Liver (tissue), 9 donors: Measurements from ENCODE around the gene BNC2. TPM values are rescaled to one million over a fixed set of nuclear protein-coding genes. Genes with fewer than 3 reads are reported as not detected.

ENCODE experiments used
- DNase-seq: peaks from one replicate; pipeline ENCODE4 v3.0.0-alpha.2; 2017; ENCODE audit warnings: low spot score
- H3K27ac ChIP-seq, 2 donors: one replicate each; pipeline ENCODE4 v1.7.0; 2013; ENCODE audit warnings: inconsistent platforms in 2 of 2, low read length in 2 of 2, control low read depth in 1 of 2, low read depth in 1 of 2, mild to moderate bottlenecking in 1 of 2
- H3K27me3 ChIP-seq, 4 donors: one replicate each; pipeline versions ENCODE4 v1.6.1 to v1.7.0; 2013; ENCODE audit warnings: low read length in 3 of 4, inconsistent platforms in 1 of 4, mild to moderate bottlenecking in 1 of 4, moderate library complexity in 1 of 4; ENCODE audit not compliant: control insufficient read depth in 4 of 4, insufficient read depth in 4 of 4
- H3K36me3 ChIP-seq, 4 donors: one replicate each; pipeline versions ENCODE4 v1.6.1 to v1.7.0; 2013; ENCODE audit warnings: low read length in 3 of 4, mild to moderate bottlenecking in 3 of 4, low read depth in 1 of 4, moderate library complexity in 1 of 4; ENCODE audit not compliant: control insufficient read depth in 4 of 4, insufficient read depth in 3 of 4
- H3K4me1 ChIP-seq, 4 donors: one replicate each; pipeline versions ENCODE4 v1.6.1 to v1.7.0; 2013; ENCODE audit warnings: low read length in 3 of 4, mild to moderate bottlenecking in 3 of 4, moderate library complexity in 1 of 4; ENCODE audit not compliant: control insufficient read depth in 4 of 4, insufficient read depth in 4 of 4
- H3K4me3 ChIP-seq, 3 donors: one replicate each; pipeline versions ENCODE4 v1.6.1 to v1.7.0; 2013; ENCODE audit warnings: low read length in 3 of 3, control low read depth in 1 of 3, low read depth in 1 of 3, mild to moderate bottlenecking in 1 of 3
- H3K9ac ChIP-seq, 2 donors: one replicate each; pipeline ENCODE4 v1.7.0; 2013; ENCODE audit warnings: low read length in 2 of 2, mild to moderate bottlenecking in 2 of 2, moderate library complexity in 2 of 2, control low read depth in 1 of 2, low read depth in 1 of 2
- H3K9me3 ChIP-seq, 4 donors: one replicate each; pipeline versions ENCODE4 v1.6.1 to v1.7.0; 2013; ENCODE audit warnings: low read length in 3 of 4; ENCODE audit not compliant: control insufficient read depth in 4 of 4
- ATF3 ChIP-seq: IDR thresholded peaks from 2 replicates; pipeline ENCODE4 v1.6.1; 2016; ENCODE audit warnings: antibody characterized with exemption
- EGR1 ChIP-seq, 2 donors: IDR thresholded peaks; 2 replicates each; pipeline ENCODE4 v1.6.1; 2016 to 2018; ENCODE audit warnings: antibody characterized with exemption in 2 of 2, low read depth in 2 of 2
- FOXA1 ChIP-seq: IDR thresholded peaks from 2 replicates; pipeline ENCODE4 v1.6.1; 2016; ENCODE audit warnings: antibody characterized with exemption
- FOXA2 ChIP-seq: IDR thresholded peaks from 2 replicates; pipeline ENCODE4 v1.6.1; 2016; ENCODE audit warnings: antibody characterized with exemption
- GABPA ChIP-seq, 2 donors: IDR thresholded peaks in 1 of 2; conservative IDR thresholded peaks in 1 of 2; 2 replicates each; pipeline ENCODE4 v1.6.1; 2016; ENCODE audit warnings: antibody characterized with exemption in 2 of 2, mild to moderate bottlenecking in 1 of 2, moderate library complexity in 1 of 2
- HNF4A ChIP-seq, 2 donors: conservative IDR thresholded peaks; 2 replicates each; pipeline ENCODE4 v1.6.1; 2016; ENCODE audit warnings: antibody characterized with exemption in 2 of 2, mild to moderate bottlenecking in 2 of 2
- HNF4G ChIP-seq: IDR thresholded peaks from 2 replicates; pipeline ENCODE4 v1.6.1; 2016; ENCODE audit warnings: antibody characterized with exemption
- JUND ChIP-seq, 2 donors: IDR thresholded peaks; 2 replicates each; pipeline ENCODE4 v1.6.1; 2016; ENCODE audit warnings: antibody characterized with exemption in 2 of 2
- NR2F2 ChIP-seq: IDR thresholded peaks from 2 replicates; pipeline ENCODE4 v1.6.1; 2016; ENCODE audit warnings: antibody characterized with exemption
- RAD21 ChIP-seq, 2 donors: IDR thresholded peaks; 2 replicates each; pipeline ENCODE4 v1.6.1; 2016; ENCODE audit warnings: antibody characterized with exemption in 2 of 2, mild to moderate bottlenecking in 2 of 2
- RXRA ChIP-seq, 2 donors: IDR thresholded peaks; 2 replicates each; pipeline ENCODE4 v1.6.1; 2017 to 2018; ENCODE audit warnings: antibody characterized with exemption in 2 of 2, mild to moderate bottlenecking in 1 of 2
- SP1 ChIP-seq: IDR thresholded peaks from 2 replicates; pipeline ENCODE4 v1.6.1; 2018; ENCODE audit warnings: antibody characterized with exemption, mild to moderate bottlenecking
- TAF1 ChIP-seq: conservative IDR thresholded peaks from 2 replicates; pipeline ENCODE4 v1.6.1; 2016; ENCODE audit warnings: antibody characterized with exemption, mild to moderate bottlenecking
- YY1 ChIP-seq: IDR thresholded peaks from 2 replicates; pipeline ENCODE4 v1.6.1; 2016; ENCODE audit warnings: antibody characterized with exemption, mild to moderate bottlenecking
- ZBTB33 ChIP-seq: IDR thresholded peaks from 2 replicates; pipeline ENCODE4 v1.6.1; 2016; ENCODE audit warnings: antibody characterized with exemption
- WGBS: extraction: QIAGEN DNeasy Blood & Tissue Kit; methylation state at CpG from one replicate; pipeline ENCODE4 v1.1.7; 2013; 5-methylcytosine and 5-hydroxymethylcytosine counted together
- polyA plus RNA-seq, 2 donors: library from polyadenylated mRNA; stranded (reverse) in 1 of 2; unstranded in 1 of 2; fragments of 200-250 nt in 1 of 2; fragments of >200 nt in 1 of 2; fragmentation: Nextera tagmentation in 1 of 2; extraction: Ambion mirVana in 1 of 2; gene quantifications; one replicate each; pipeline versions ENCODE4 v1.2.1 to v1.2.3, GENCODE V29; 2013 to 2015
- total RNA-seq, 2 donors: library from RNA; depleted of rRNA; stranded (reverse); fragments of >200 nt; gene quantifications; one replicate each; pipeline ENCODE4 v1.2.3, GENCODE V29; 2014
- TF ChIP-seq, protein P1 (sequence below): fragments of 150-350 bp; IDR thresholded peaks from 2 replicates; pipeline ENCODE4 v1.5.1; 2017; ENCODE audit warnings: improper control_type of control experiment, low read depth, low read length; ENCODE audit not compliant: missing input control
- TF ChIP-seq, protein P2 (sequence below): IDR thresholded peaks from 2 replicates; pipeline ENCODE4 v1.6.1; 2016; ENCODE audit warnings: antibody characterized with exemption
- TF ChIP-seq, protein P3 (sequence below): IDR thresholded peaks from 2 replicates; pipeline ENCODE4 v1.6.1; 2016; ENCODE audit warnings: antibody characterized with exemption, mild to moderate bottlenecking
- donor health status: healthy.
- donor health status: healthy.
- donor health status: healthy.
- donor health status: healthy.
- donor health status: healthy.

The BNC2 gene
- total and polyA plus RNA-seq, 4 donors, result 0.07 to 0.67 (median 0.08) TPM

- TF ChIP-seq RAD21 (IDR thresholded peaks at IDR 0.05) (no peak), HNF4G (no peak), TAF1 (no peak), ZBTB33 (no peak), JUND (IDR thresholded peaks at IDR 0.05) (no peak), NR2F2 (no peak), GABPA (IDR thresholded peaks at IDR 0.05 in 1 of 2, conservative IDR thresholded peaks at IDR 0.05 in 1 of 2) (no peak), FOXA1 (no peak), SP1 (no peak), FOXA2 (no peak), YY1 (no peak), RXRA (IDR thresholded peaks at IDR 0.05) (no peak), EGR1 (IDR thresholded peaks at IDR 0.05; ENCODE audit: low read depth in 2 of 2) (no peak), ATF3 (no peak)
- TF ChIP-seq, protein P1, sequence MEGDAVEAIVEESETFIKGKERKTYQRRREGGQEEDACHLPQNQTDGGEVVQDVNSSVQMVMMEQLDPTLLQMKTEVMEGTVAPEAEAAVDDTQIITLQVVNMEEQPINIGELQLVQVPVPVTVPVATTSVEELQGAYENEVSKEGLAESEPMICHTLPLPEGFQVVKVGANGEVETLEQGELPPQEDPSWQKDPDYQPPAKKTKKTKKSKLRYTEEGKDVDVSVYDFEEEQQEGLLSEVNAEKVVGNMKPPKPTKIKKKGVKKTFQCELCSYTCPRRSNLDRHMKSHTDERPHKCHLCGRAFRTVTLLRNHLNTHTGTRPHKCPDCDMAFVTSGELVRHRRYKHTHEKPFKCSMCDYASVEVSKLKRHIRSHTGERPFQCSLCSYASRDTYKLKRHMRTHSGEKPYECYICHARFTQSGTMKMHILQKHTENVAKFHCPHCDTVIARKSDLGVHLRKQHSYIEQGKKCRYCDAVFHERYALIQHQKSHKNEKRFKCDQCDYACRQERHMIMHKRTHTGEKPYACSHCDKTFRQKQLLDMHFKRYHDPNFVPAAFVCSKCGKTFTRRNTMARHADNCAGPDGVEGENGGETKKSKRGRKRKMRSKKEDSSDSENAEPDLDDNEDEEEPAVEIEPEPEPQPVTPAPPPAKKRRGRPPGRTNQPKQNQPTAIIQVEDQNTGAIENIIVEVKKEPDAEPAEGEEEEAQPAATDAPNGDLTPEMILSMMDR, result no peak
- TF ChIP-seq, protein P2, sequence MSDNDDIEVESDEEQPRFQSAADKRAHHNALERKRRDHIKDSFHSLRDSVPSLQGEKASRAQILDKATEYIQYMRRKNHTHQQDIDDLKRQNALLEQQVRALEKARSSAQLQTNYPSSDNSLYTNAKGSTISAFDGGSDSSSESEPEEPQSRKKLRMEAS, result no peak
- TF ChIP-seq, protein P3, sequence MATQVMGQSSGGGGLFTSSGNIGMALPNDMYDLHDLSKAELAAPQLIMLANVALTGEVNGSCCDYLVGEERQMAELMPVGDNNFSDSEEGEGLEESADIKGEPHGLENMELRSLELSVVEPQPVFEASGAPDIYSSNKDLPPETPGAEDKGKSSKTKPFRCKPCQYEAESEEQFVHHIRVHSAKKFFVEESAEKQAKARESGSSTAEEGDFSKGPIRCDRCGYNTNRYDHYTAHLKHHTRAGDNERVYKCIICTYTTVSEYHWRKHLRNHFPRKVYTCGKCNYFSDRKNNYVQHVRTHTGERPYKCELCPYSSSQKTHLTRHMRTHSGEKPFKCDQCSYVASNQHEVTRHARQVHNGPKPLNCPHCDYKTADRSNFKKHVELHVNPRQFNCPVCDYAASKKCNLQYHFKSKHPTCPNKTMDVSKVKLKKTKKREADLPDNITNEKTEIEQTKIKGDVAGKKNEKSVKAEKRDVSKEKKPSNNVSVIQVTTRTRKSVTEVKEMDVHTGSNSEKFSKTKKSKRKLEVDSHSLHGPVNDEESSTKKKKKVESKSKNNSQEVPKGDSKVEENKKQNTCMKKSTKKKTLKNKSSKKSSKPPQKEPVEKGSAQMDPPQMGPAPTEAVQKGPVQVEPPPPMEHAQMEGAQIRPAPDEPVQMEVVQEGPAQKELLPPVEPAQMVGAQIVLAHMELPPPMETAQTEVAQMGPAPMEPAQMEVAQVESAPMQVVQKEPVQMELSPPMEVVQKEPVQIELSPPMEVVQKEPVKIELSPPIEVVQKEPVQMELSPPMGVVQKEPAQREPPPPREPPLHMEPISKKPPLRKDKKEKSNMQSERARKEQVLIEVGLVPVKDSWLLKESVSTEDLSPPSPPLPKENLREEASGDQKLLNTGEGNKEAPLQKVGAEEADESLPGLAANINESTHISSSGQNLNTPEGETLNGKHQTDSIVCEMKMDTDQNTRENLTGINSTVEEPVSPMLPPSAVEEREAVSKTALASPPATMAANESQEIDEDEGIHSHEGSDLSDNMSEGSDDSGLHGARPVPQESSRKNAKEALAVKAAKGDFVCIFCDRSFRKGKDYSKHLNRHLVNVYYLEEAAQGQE, result no peak
- H3K27me3 ChIP-seq, result peaks cover 0 to 8% (median 2%) of the 10 kb centered on the region in 4 donors
- peaks cover 0 to 5% (median 4%) of the 10 kb centered on the region in 4 donors for H3K4me1 ChIP-seq
- no peak overlapping the region for H3K27ac ChIP-seq
- no peaks in the 10 kb centered on the region for H3K36me3 ChIP-seq
- no peak for DNase-seq
- H3K9ac ChIP-seq, result no peak overlapping the region
- no peaks in the 10 kb centered on the region for H3K9me3 ChIP-seq
- WGBS, result 48% methylated on average over 6 of the region's 6 CpGs
- no peak overlapping the region for H3K4me3 ChIP-seq
Observed at GRCh38 chr9:16721972-16722371, 148.5 kb downstream of the BNC2 start.

DNA sequence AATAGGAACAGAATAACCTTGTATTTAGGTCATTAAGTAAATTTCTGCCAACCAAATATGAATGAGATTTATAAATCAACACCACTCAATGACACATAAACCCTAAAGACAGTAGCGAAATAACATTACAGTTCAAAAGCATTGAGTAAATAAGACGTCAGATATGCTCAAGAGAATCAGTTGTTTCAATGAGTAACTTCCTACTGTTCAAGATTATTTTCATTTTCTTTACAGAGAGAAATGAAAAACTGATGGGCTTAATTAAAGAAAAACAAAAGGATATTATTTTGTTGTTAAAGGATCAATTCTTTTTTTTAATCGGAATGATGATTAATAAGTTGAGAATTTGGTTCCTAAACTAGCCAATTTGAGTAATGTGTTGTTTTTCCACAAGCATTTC lies 150.1 kb downstream of the BNC2 start:
- Histone ChIP-seq H3K27ac (no peak overlapping the region), H3K9ac (no peak overlapping the region), H3K9me3 (no peaks in the 10 kb centered on the region), H3K4me1 (no peaks in the 10 kb centered on the region), H3K36me3 (no peaks in the 10 kb centered on the region), H3K27me3 (peaks cover 0 to 4% (median 0%) of the 10 kb centered on the region in 4 donors), H3K4me3 (no peak overlapping the region)
- no peak for DNase-seq
- 82% methylated on average over 3 of the region's 3 CpGs for WGBS
- TF ChIP-seq JUND (IDR thresholded peaks at IDR 0.05) (no peak), HNF4A (conservative IDR thresholded peaks at IDR 0.05) (no peak), RAD21 (IDR thresholded peaks at IDR 0.05) (no peak), TAF1 (no peak), NR2F2 (no peak), SP1 (no peak), FOXA1 (no peak), ATF3 (no peak), HNF4G (no peak)
- TF ChIP-seq, protein P3, result no peak
- TF ChIP-seq, protein P1, result no peak
